Astrocyte (in vitro differentiated cells and primary cell): ENCODE data around the gene PXDN.

Experiments used
- EZH2 ChIP-seq: IDR thresholded peaks from 2 replicates; pipeline ENCODE4 v1.6.1; 2012; ENCODE audit warnings: mild to moderate bottlenecking, low read length, inconsistent platforms; ENCODE audit not compliant: insufficient read depth
- TF ChIP-seq, protein P1 (sequence below): IDR thresholded peaks from 2 replicates; pipeline ENCODE4 v1.5.1; 2011; ENCODE audit warnings: low read depth, mild to moderate bottlenecking, inconsistent platforms, low read length, moderate library complexity; ENCODE audit not compliant: insufficient read depth

DNA sequence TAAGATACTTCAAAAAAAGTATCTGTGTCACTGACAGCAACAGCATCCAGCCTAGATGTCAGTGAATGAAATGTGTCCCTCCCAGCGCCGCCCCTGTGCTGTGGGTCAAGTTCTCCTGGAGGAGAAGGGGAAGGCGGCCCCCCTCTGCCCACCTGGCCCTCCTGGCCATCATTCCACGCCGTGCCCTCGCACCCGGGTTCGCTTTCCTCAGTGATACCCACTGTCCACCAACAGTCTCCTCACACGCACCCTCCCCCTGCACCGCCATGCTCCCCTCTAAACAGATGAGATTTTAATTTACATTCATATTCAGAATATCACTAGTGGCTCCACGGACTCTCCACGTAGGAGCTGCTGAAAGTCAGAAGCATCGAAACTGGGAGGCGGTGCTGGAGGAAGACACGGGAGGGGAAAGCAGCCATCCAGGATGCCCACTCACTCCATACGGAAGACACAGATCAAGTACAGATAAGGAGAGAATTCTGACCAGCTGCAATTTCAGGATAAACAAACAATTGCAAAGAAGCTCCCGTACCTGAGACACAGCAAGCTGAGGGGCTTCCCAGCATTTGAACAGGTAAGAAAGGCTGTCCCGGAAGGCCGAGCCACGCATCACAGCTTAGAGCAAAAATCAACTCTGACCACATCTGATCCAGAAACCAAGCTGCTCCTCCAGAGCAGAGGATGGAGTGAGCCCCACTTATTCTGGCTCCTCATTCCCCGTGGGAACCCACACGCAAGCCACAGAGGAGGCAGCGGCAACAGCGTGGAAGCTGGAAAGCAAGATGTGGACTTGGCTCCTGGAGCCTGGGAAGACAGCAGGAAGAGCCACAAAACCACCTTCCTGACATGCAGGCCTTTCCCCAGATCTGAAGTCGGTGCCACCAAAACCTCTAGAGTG, 49.7 kb downstream of the PXDN start:
- TF ChIP-seq, protein P1, sequence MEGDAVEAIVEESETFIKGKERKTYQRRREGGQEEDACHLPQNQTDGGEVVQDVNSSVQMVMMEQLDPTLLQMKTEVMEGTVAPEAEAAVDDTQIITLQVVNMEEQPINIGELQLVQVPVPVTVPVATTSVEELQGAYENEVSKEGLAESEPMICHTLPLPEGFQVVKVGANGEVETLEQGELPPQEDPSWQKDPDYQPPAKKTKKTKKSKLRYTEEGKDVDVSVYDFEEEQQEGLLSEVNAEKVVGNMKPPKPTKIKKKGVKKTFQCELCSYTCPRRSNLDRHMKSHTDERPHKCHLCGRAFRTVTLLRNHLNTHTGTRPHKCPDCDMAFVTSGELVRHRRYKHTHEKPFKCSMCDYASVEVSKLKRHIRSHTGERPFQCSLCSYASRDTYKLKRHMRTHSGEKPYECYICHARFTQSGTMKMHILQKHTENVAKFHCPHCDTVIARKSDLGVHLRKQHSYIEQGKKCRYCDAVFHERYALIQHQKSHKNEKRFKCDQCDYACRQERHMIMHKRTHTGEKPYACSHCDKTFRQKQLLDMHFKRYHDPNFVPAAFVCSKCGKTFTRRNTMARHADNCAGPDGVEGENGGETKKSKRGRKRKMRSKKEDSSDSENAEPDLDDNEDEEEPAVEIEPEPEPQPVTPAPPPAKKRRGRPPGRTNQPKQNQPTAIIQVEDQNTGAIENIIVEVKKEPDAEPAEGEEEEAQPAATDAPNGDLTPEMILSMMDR: no peak
- TF ChIP-seq EZH2: no peak
